GM19023 (cell line): Measurements from ENCODE around the gene CNGA3.

Source experiments
- ATAC-seq: cut with Tn5 transposase; IDR thresholded peaks from one replicate; pipeline ENCODE4 v1.9.1; 2021; ENCODE audit warnings: mild to moderate bottlenecking, moderate library complexity; ENCODE audit not compliant: unreplicated experiment

The CNGA3 gene

DNA sequence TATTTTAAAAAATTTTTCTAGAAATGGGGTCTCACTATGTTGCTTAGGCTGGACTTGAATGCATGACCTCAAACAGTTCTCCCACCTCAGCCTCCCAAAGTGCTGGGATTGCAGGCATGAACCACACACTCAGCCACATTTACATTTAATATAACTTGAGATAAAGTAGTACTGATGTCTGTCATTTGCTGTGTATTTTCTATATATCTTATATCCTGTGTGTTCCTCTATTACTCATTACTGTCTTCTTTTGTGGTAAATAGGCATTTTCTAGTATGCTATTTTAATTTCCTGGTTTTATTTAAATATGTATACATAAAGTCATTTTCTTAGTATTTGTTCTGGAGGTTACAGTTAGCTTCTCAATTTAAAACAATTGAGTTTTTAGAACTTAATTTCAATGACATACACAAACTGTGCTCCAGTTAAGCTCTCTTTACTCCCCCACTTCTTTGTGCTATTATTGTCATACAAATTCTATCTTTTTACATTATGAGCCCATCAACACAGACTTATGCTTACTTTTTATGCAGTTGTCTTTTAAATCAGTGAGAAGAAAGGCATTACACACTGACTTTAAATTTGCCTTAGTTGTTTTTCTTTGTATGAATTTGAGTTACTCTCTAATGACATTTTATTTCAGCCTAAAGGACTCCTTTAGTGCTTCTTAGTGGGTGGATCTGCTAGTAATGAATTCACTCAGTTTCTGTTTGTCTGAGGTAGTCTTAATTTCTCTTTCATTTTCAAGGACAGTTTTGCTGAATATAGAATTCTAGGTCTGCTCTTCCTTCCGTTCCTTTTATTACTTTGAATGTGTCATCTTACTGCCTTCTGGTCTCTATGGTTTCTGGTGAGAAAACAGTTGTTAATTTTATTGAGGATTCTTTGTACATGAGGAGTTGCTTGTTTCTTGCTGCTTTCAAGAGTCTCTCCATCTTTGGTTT lies 92.2 kb downstream of the CNGA3 start:
- no peak for ATAC-seq

DNA sequence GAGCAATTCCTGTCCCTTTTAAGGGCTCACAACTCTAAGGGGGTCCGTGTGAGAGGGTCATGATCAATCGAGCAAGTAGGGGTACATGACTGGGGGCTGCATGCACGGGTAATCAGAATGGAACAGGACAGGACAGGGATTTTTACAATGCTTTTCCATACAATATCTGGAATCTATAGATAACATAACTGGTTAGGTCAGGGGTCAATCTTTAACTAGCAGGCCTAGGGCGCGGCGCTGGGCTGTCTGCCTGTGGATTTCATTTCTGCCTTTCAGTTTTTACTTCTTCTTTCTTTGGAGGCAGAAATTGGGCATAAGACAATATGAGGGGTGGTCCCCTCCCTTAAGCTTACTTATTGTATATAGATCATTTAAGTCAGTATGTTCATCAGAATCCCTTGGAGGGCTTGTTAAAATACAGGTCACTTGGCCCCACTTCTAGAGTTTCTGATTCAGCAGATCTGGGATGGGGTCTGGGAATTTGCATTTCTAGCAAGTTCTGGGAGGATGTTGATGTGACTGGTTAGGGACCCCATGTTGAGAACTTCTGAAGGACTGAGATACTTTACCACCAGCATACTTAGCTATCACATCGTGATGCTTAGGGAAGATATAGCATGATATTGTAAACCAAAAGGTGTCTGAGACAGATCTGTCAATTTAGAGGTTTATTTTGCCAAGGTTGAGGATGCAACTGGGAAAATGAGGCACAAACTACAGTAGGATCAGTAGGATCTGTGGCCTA lies 95.6 kb downstream of the CNGA3 start:
- ATAC-seq: no peak

DNA sequence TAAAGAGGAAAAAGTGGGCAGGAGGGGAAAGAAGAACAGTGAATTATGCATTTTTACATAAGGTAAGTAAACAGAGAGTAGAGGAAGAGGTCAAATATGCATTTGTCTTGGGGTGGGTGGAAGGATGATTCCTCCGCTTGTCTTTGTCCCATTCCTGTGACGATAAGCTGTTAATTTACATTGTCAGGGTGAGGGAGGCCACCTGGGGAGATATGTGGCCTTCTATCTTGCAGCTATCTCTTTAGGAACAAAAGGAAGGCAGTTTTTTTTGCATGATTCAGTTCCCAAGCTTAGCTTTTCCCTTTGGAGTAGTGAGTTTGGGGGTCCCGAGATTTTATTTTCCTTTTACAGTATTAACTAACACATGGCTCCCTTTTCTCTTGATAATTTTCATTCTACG lies 96.2 kb downstream of the CNGA3 start:
- ATAC-seq: no peak

DNA sequence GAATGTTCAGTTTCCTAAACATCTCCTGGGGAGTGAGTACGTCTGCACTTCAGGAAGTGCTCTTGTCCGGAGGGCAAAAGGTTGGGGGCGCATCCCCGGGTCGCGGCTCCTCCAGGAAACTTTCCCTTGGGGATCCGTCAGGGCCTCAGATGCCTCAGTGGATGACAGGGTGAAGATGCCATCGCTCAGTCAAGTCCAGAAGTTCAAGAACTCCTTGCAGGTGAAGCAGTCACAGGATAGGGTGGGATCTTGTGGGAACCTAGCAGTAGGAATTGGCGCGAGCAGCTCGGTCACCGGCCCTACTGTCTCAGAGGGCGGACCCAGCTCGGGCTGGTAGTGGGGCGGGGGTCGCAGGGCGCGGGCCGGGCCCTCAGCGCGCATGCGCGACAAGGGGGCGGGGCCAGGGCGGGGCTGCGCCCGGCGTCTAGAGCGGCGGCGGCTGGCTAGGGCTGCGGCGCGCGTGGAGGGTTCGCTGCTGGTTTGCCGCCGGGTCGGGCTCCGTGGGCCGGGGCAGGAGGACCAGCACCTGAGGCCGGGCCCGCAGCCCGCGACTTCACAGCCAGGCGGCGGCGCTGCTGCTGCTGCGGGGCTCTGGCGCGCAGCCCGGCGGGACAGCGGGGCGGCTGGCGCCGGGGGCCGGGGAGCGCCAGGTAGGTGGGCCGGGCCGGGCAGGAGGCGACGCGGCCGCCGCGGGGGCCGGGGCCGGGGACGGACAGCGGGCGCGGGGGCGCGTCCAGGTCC lies 98.3 kb downstream of the CNGA3 start, which contains the start of gene INPP4A:
TSS of gene INPP4A (plus strand) at position 423 of the 741 bp plus-strand sequence. CDS start 75,191 bp downstream, outside the sequence.
- ATAC-seq: peak; percentile 74

DNA sequence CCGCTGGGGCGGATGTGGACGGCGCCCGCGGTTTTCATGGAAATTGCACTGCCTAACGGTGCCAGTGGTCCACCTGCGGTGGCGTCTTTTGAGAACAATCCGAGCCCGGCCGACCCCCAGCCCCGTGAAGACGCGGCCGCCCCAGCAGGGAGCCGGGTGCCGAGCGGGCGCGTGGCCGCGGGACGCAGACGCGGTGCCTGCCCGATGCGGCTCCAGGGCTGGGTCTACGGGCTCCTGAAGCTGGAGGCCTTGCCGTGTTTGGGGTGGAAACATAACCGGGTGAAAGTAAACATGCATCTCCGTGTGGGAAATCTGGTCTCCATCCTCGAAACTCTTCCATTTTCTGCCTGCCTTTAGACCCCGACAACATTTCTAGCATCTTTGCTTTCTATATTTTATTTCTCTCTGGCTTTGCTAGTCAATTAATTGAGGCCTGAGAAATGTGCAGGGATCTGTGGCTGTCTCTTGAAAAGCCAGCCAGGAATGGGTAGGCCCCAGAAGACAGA lies 99.0 kb downstream of the CNGA3 start:
- ATAC-seq: peak; percentile 41

DNA sequence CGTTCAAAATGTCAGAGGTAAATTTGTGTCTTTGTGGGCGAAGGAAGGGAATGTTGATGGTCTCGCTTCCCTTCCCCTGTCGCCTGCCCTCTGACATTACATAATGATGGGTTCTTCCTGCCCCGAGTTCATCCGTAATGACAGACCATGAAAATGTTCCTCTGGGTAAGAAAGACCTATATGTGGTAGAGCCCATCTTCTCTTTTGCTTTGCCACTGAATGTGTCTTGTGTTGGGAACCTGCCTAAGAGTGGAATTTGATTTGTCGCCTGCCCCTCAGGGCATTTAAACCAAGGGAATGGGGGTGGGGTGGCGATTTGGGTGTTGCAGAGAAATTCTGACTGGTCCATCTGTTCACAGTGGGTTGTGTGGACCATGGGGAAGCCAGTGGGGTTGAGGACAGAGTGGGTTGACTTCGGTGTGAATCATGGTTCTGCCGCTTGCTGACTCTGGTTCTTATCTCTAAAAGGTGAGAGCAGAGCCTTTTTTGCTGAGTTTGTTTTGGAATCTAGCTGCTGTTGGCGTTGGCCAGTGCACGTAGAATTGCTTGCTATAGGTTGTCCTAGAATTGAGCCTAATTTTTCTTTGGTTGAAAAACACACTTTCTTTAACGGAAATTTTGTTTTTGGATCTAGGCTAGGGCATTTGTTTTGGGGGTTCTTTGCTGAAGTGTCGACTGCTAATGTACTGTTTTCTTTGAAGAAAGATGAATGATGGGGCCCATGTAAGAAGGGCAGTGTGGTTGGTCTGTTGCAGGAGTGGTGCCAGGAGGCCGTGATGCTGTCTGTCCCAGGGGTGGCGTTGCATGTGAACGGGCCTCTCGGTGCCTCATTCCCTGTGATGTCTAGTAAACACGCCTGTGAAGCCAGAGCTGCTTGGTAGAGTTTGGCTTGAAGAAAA lies 99.7 kb downstream of the CNGA3 start:
- no peak for ATAC-seq

DNA sequence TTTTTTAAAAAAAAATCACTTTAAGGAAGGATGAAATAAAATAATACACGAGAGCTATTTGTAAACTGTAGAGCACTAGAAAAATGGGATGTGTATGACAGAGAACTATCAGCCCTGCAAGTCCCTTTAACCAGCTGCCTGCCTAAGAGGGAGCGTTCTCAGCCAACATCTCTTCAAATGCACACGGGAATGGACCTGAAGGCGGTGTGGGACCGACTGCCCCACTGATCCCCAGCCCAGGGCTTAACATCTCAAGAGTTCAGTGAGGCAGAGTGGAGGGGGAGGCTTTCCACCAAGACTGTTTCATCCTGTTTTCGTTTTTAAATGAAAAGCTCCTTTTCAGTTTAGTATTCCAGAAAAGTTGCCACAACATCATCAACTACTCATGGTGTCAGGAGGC lies 100.6 kb downstream of the CNGA3 start:
- no peak for ATAC-seq
